Endothelial cell of umbilical vein (primary cell): ENCODE measurements around the gene KIAA1671. TPM values are rescaled to one million over a fixed set of nuclear protein-coding genes. Genes with fewer than 3 reads are reported as not detected.

Source experiments
- BruUV-seq: library from RNA; stranded (reverse); fragments of 400-500 nt; replicated peaks from 2 replicates; lab custom pipeline; 2021; lab: Mats Ljungman, UMichigan
- CTCF ChIA-PET: fragments of 300-600, 350-600 bp; sonication (Branson Sonifier 250); formaldehyde crosslinking; loops from one replicate; lab custom pipeline; 2021; ENCODE audit warnings: antibody characterized with exemption, inconsistent platforms; lab: Charles Lee
- POLR2A ChIA-PET: fragments of 300-600, 350-600 bp; sonication (Branson Sonifier 250); formaldehyde crosslinking; loops from one replicate; lab custom pipeline; 2021; ENCODE audit warnings: antibody characterized with exemption, inconsistent platforms; lab: Charles Lee
- DNase-seq: peaks from one replicate; pipeline ENCODE4 v3.0.0-alpha.2; 2011; ENCODE audit warnings: low read depth, low spot score
- FAIRE-seq: peaks from 2 replicates; lab custom pipeline; 2011; peaks lifted over from hg19 to GRCh38; lab: Jason Lieb, UNC
- H2AFZ ChIP-seq: 2 replicates; pipeline ENCODE4 v1.6.0; 2012; ENCODE audit warnings: low read depth, low read length, control low read depth, inconsistent platforms
- H3K27ac ChIP-seq: 2 replicates; pipeline ENCODE4 v1.5.1; 2011; ENCODE audit warnings: low read depth, mild to moderate bottlenecking, control low read depth, low read length, moderate library complexity; ENCODE audit not compliant: insufficient read depth
- H3K27me3 ChIP-seq, 2 experiments: 2 replicates each; pipeline versions ENCODE4 v1.6.0 to v1.6.1; 2011; ENCODE audit warnings: low read length in 2 of 2, mixed read lengths in 1 of 2; ENCODE audit not compliant: control insufficient read depth in 2 of 2, insufficient read depth in 2 of 2
- H3K36me3 ChIP-seq, 2 experiments: 2 replicates in 1 of 2; 3 replicates in 1 of 2; pipeline ENCODE4 v1.5.1; 2011; ENCODE audit warnings: low read length in 2 of 2, mild to moderate bottlenecking in 1 of 2, moderate library complexity in 1 of 2; ENCODE audit not compliant: control insufficient read depth in 2 of 2, insufficient read depth in 2 of 2; ENCODE audit errors: extremely low read depth in 1 of 2
- H3K4me1 ChIP-seq: 3 replicates; pipeline ENCODE4 v1.5.1; 2011; ENCODE audit warnings: mild to moderate bottlenecking, low read length; ENCODE audit not compliant: control insufficient read depth, insufficient read depth; ENCODE audit errors: extremely low read depth
- H3K4me2 ChIP-seq: 2 replicates; pipeline ENCODE4 v1.6.1; 2011; ENCODE audit warnings: low read length, control low read depth, mixed read lengths; ENCODE audit not compliant: insufficient read depth
- H3K4me3 ChIP-seq, 3 experiments: fragments of 200-600 bp in 1 of 3; sonication (generic), shearing (Covaris generic) in 1 of 3; replicated peaks in 1 of 3; 2 replicates each; pipeline ENCODE4 v1.5.1; 2011 to 2016; ENCODE audit warnings: control low read depth in 3 of 3, low read length in 3 of 3, mild to moderate bottlenecking in 2 of 3, inconsistent platforms in 1 of 3, low read depth in 1 of 3, moderate library complexity in 1 of 3; ENCODE audit not compliant: insufficient read depth in 1 of 3
- H3K79me2 ChIP-seq: 2 replicates; pipeline ENCODE4 v1.6.0; 2012; ENCODE audit warnings: low read length, inconsistent platforms; ENCODE audit not compliant: control insufficient read depth, insufficient read depth
- H3K9ac ChIP-seq: replicated peaks from 2 replicates; pipeline ENCODE3; 2011; ENCODE audit warnings: low read length, control low read depth; ENCODE audit not compliant: insufficient read depth; ENCODE audit errors: extremely low read depth
- H3K9me1 ChIP-seq: replicated peaks from 3 replicates; pipeline ENCODE4 v1.6.0; 2011; ENCODE audit warnings: mild to moderate bottlenecking, low read length; ENCODE audit not compliant: control insufficient read depth, insufficient read depth; ENCODE audit errors: extremely low read depth
- H3K9me3 ChIP-seq: replicated peaks from 2 replicates; pipeline ENCODE4 v1.5.1; 2012; ENCODE audit warnings: low read length, inconsistent platforms; ENCODE audit not compliant: control insufficient read depth, insufficient read depth
- H4K20me1 ChIP-seq: replicated peaks from 2 replicates; pipeline ENCODE3; 2011; ENCODE audit warnings: mild to moderate bottlenecking, low read length; ENCODE audit not compliant: control insufficient read depth, insufficient read depth; ENCODE audit errors: extremely low read depth
- CTCF ChIP-seq, 2 donors: IDR thresholded peaks; 1 replicate in 1 of 2; 2 replicates in 1 of 2; pipeline ENCODE4 v1.5.1; 2011; ENCODE audit warnings: low read length in 2 of 2, mild to moderate bottlenecking in 2 of 2, moderate library complexity in 2 of 2, control low read depth in 1 of 2, inconsistent platforms in 1 of 2, low read depth in 1 of 2; ENCODE audit not compliant: insufficient read depth in 1 of 2; ENCODE audit errors: extremely low read depth in 1 of 2
- EZH2 ChIP-seq: IDR thresholded peaks from 2 replicates; pipeline ENCODE4 v1.6.1; 2012; ENCODE audit warnings: borderline replicate concordance, low read depth, mild to moderate bottlenecking, moderate library complexity, low read length, inconsistent platforms; ENCODE audit not compliant: severe bottlenecking
- FOS ChIP-seq: IDR thresholded peaks from 2 replicates; pipeline ENCODE4 v1.6.1; 2011; ENCODE audit warnings: mild to moderate bottlenecking, low read length, moderate library complexity, borderline replicate concordance; ENCODE audit not compliant: insufficient read depth
- GATA2 ChIP-seq: IDR thresholded peaks from 2 replicates; pipeline ENCODE4 v1.7.0; 2011; ENCODE audit warnings: low read depth, mild to moderate bottlenecking, moderate library complexity, mixed read lengths, low read length; ENCODE audit not compliant: insufficient read length, insufficient read depth
- JUN ChIP-seq: IDR thresholded peaks from 2 replicates; pipeline ENCODE4 v1.6.1; 2011; ENCODE audit warnings: borderline replicate concordance, low read depth; ENCODE audit not compliant: insufficient read length, insufficient read depth
- MYC ChIP-seq: IDR thresholded peaks from one replicate; pipeline ENCODE4 v1.6.1; 2011; ENCODE audit warnings: mild to moderate bottlenecking, low read depth, low read length
- POLR2A ChIP-seq: IDR thresholded peaks from 2 replicates; pipeline ENCODE4 v1.6.1; 2012; ENCODE audit warnings: low read depth, mild to moderate bottlenecking, control low read depth, low read length
- POLR2AphosphoS5 ChIP-seq: IDR thresholded peaks from 2 replicates; pipeline ENCODE4 v1.6.1; 2012; ENCODE audit warnings: low read depth, mild to moderate bottlenecking, control low read depth, low read length, moderate library complexity; ENCODE audit not compliant: insufficient read depth
- dilution Hi-C: fragments of 300-500 bp; cut with MboI; formaldehyde crosslinking; loops from one replicate; pipeline ENCODE4 v1.15.0; 2019; ENCODE audit warnings: low sequenced_read_pairs; ENCODE audit not compliant: extremely low pct_ligation_motif_present
- intact Hi-C: fragments of 100-400 bp; cut with micrococcal nuclease; formaldehyde crosslinking; loops from one replicate; pipeline ENCODE4 v1.10.0; 2022
- polyA plus RNA-seq, 4 experiments: library from polyadenylated mRNA; depleted of rRNA in 3 of 4; stranded (reverse) in 3 of 4; unstranded in 1 of 4; fragments of >200 nt; gene quantifications; 2 replicates each; pipeline versions ENCODE4 v1.2.1 to v1.2.3, GENCODE V29; 2011 to 2012; ENCODE audit warnings: missing spikeins in 1 of 4
- total RNA-seq: library from RNA; stranded (reverse); gene quantifications from 2 replicates; pipeline ENCODE4 v1.2.3, GENCODE V29; 2021
- TF ChIP-seq, protein P1 (sequence below): IDR thresholded peaks from 2 replicates; pipeline ENCODE4 v1.6.1; 2011; ENCODE audit not compliant: insufficient read depth, insufficient read length

Gene KIAA1671
- total and polyA plus RNA-seq, 2 donors (not counting 3 experiments of a cell fraction or from before 2014, with no cell fraction given): 23.1 to 85.1 TPM

GRCh38 chr22:25167834-25168601 lies 215.5 kb downstream of the KIAA1671 start:
- H3K27ac ChIP-seq: no peak overlapping the region
- no peaks in the 10 kb centered on the region for H3K9me1 ChIP-seq
- H3K9me3 ChIP-seq: no peaks in the 10 kb centered on the region
- no peak overlapping the region for H2AFZ ChIP-seq
- no peak for FAIRE-seq
- H3K4me2 ChIP-seq: no peak overlapping the region
- H3K4me3 ChIP-seq: no peak overlapping the region
- DNase-seq: no peak
- H3K36me3 ChIP-seq: peaks cover 0 to 1% of the 10 kb centered on the region in 2 experiments
- H3K79me2 ChIP-seq: no peaks in the 10 kb centered on the region
- no peaks in the 10 kb centered on the region for H4K20me1 ChIP-seq
- ChIA-PET CTCF (interaction anchor here (0.9 to 2.6 kb wide), 3 partner anchors 57 to 87 kb away, joined by 3 to 11 read pairs (median 5); no protein-coding TSS in a partner anchor), POLR2A (no interaction called here)
- no peaks in the 10 kb centered on the region for H3K27me3 ChIP-seq
- intact Hi-C loops: no loop called here
- dilution Hi-C loops: no loop called here
- no peaks in the 10 kb centered on the region for H3K4me1 ChIP-seq
- TF ChIP-seq JUN (no peak), GATA2 (no peak), MYC (no peak), POLR2A (no peak), EZH2 (no peak), CTCF (IDR thresholded peaks at IDR 0.05; ENCODE audit: extremely low read depth in 1 of 2, insufficient read depth in 1 of 2, low read depth in 1 of 2, low read length in 2 of 2) (no peak), FOS (no peak), POLR2AphosphoS5 (no peak)
- TF ChIP-seq, protein P1, sequence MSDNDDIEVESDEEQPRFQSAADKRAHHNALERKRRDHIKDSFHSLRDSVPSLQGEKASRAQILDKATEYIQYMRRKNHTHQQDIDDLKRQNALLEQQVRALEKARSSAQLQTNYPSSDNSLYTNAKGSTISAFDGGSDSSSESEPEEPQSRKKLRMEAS: no peak
- BruUV-seq: no TSS peak
- no peak overlapping the region for H3K9ac ChIP-seq
